Erythroblast (primary cell): ENCODE results near the gene OR8D2.

Experiments used
- GATA1 ChIP-seq: IDR thresholded peaks from 2 replicates; pipeline ENCODE4 v1.6.1; 2011; ENCODE audit warnings: low read depth, mild to moderate bottlenecking, control low read depth, low read length, moderate library complexity
- POLR2A ChIP-seq: IDR thresholded peaks from 2 replicates; pipeline ENCODE4 v1.6.1; 2011; ENCODE audit warnings: mild to moderate bottlenecking, low read length

DNA sequence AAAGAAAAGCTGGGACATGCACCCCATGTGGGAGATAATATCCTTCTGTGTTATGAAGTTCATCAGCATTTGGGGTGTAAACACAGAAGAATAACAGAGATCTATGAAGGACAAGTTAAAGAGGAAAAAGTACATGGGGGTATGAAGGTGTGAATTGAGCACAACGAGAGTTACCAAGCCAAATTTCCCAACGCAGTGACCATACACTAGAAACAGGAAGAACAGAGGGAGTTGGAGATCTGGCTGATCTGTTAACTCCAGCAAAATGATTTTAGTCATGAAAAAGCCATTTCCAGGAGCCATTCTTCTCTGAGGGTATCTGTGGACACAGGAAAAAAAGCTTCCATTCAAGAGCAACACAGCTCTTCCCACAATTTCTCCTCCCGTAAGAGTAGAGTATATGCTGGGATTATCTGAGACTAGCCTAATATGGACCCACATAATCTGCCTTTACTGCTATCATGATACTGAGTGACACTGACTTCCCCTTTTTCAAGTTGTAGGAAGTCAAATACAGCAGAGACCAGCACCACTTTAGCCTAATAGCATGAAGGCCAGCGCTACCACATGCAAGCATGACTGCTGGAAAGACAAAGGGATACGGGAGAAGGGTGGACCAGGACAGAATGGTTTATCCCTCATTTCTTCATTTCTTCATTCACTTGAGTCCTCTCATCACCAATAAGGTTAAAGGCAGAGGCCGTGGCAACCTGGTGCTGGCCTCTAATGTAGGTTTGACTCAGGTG, 19.6 kb upstream of the OR8D2 start:
- TF ChIP-seq POLR2A (no peak), GATA1 (no peak)
